GM06990 (cell line): ENCODE measurements around the gene RAP1GDS1.
"Not testable (repeated sequence)": the region's sequence is repeated elsewhere in the genome, so short reads cannot be mapped to it uniquely, and the experiment has no call there.

ENCODE experiments used
- DNase-seq: peaks from one replicate; pipeline ENCODE4 v3.0.0-alpha.2; 2011; ENCODE audit not compliant: insufficient read length; ENCODE audit errors: extremely low read depth
- H3K27me3 ChIP-seq: replicated peaks from 2 replicates; pipeline ENCODE4 v1.6.0; 2011; ENCODE audit warnings: low read length; ENCODE audit not compliant: control insufficient read depth, insufficient read depth
- H3K36me3 ChIP-seq: 2 replicates; pipeline ENCODE4 v1.5.1; 2011; ENCODE audit warnings: low read length; ENCODE audit not compliant: control insufficient read depth, insufficient read depth
- H3K4me3 ChIP-seq: replicated peaks from 2 replicates; pipeline ENCODE4 v1.5.1; 2011; ENCODE audit warnings: low read depth, mild to moderate bottlenecking, control low read depth, low read length
- CTCF ChIP-seq: IDR thresholded peaks from 2 replicates; pipeline ENCODE4 v1.5.1; 2011; ENCODE audit warnings: low read length, control low read depth, mild to moderate bottlenecking, inconsistent platforms; ENCODE audit not compliant: insufficient read depth, poor library complexity, severe bottlenecking

Gene RAP1GDS1

GRCh38 chr4:98406819-98407218 lies 145.6 kb downstream of the RAP1GDS1 start:
- H3K36me3 ChIP-seq: no peaks in the 10 kb centered on the region
- H3K27me3 ChIP-seq: no peaks in the 10 kb centered on the region
- peak; percentile 16 for DNase-seq
- H3K4me3 ChIP-seq: no peak overlapping the region
- no peak for TF ChIP-seq CTCF

- no peaks in the 10 kb centered on the region for H3K36me3 ChIP-seq
- no peak overlapping the region for H3K4me3 ChIP-seq
- no peak for TF ChIP-seq CTCF
- no peak for DNase-seq
- no peaks in the 10 kb centered on the region for H3K27me3 ChIP-seq
These were observed 150.5 kb downstream of the RAP1GDS1 start for GRCh38 chr4:98411731-98412130.

GRCh38 chr4:98416844-98417243 lies 155.7 kb downstream of the RAP1GDS1 start:
- Histone ChIP-seq H3K27me3 (no peaks in the 10 kb centered on the region), H3K36me3 (peaks cover 5% of the 10 kb centered on the region), H3K4me3 (no peak overlapping the region)
- TF ChIP-seq CTCF: no peak
- DNase-seq: no peak

- DNase-seq, H3K4me3 ChIP-seq, H3K27me3 ChIP-seq, H3K36me3 ChIP-seq: not testable (repeated sequence)
These were observed 159.0 kb downstream of the RAP1GDS1 start for GRCh38 chr4:98420151-98420550.

GRCh38 chr4:98421111-98421510 lies 159.9 kb downstream of the RAP1GDS1 start:
- no peak for DNase-seq
- no peak for TF ChIP-seq CTCF
- H3K36me3 ChIP-seq: peaks cover 5% of the 10 kb centered on the region

GRCh38 chr4:98423009-98423408 lies 161.8 kb downstream of the RAP1GDS1 start:
- Histone ChIP-seq H3K27me3 (no peaks in the 10 kb centered on the region), H3K4me3 (no peak overlapping the region), H3K36me3 (peaks cover 5% of the 10 kb centered on the region)
- TF ChIP-seq CTCF: no peak
- no peak for DNase-seq

More at GRCh38 chr4:98421111-98421510, 159.9 kb downstream of the RAP1GDS1 start:
- Histone ChIP-seq H3K4me3 (no peak overlapping the region), H3K27me3 (no peaks in the 10 kb centered on the region)
